Activated T-helper 9 cell treated with anti-CD3 and anti-CD28 coated beads, Interleukin-2, amount 50 U/mL, for 16 hours (primary cell): ENCODE results near the gene ALDH1A2.
"Not testable (repeated sequence)": the region's sequence is repeated elsewhere in the genome, so short reads cannot be mapped to it uniquely, and the experiment has no call there.

Source experiments
- DNase-seq: peaks from one replicate; pipeline ENCODE4 v3.0.0-alpha.2; 2020; ENCODE audit warnings: low read depth

The ALDH1A2 gene

DNA sequence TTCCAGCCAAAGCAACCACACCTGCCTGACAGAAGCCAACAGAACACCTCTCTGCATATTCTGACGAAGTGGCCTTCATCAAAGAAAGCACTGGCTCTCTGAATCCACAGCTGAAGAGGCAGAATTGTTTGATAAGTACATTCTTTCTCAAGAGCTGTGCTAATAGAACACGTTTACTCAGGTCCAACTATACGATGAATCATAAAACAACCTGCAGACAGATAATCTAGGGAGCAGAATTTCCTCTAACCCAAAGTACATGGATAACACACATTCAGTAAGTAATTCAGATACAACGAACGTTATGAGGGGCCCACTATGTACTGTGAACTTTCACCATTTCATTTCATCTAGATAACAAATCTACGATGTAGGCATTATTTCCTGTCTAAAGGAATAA is 25.4 kb downstream of the ALDH1A2 start:
- no peak for DNase-seq

DNA sequence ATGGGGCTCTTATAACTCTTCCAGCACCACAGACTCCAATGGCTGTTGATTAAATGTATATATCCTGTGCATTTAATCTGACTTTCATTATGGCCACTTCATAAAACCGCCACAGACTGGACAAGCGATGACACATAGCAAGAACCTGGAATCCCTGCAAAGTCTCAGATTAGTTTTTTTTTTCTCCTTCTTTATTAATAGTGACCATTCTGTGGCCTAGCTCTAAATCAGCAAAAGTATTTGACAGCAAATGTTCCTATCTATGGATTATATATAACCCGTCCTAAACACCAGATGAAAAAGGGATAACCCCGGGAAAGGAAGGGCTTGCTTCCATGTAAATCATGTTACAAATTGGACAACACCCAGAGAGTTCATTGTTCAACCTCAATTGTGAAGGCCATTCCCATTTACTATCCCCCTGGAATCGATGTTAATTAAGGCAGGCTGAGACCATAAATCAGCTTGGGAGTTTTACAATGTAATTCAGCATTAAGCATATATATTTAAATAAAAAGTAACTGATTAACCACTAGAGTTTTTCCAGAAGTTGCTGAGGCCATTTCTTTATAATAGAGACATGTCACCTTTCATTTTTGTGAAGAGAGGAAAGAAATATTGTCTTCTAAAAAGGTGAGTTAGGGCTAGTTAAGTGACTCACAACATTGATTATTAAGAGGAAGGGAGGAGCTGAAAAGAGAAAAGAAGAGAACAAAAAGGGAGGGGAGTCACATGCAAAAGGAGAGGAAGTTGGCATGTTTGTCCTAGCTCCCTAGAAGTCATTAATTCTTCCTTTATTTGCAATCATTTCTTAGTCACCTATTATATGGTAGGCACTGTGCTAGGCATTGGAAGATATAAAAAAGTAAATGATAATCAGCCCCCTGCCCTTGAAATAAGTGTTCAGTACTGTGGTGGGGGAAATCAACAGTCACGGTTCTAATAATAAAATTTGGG is 26.2 kb downstream of the ALDH1A2 start:
- no peak for DNase-seq

DNA sequence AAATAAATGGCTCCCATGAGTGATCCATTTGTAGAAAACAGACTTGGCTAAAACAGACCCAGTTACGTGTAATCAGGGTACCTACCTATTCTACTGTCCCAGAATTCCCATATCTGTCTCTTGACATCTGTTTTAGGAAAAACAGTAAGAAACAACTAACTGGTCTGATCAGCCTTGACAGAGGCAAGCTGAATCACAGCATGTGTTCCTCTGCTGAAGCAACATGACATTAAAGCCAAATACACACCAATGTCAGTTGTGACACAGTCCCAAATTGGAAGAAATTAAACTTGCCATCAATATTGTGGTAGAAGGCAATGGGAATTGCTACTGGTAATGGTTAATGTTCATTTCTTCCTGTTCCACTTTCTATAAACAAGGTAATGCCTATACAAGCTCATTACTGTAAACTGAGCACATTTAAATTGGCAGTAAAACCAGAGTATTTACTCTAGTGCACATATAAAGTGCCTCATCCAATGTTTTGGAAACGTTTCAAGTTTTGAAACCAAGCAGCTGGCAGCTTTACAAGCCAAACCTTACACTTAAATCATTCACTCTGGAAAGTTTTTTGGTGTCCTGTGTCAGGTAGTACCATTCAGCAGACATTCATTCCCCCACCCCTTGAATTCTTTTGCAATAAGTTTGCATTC is 27.0 kb downstream of the ALDH1A2 start:
- no peak for DNase-seq

DNA sequence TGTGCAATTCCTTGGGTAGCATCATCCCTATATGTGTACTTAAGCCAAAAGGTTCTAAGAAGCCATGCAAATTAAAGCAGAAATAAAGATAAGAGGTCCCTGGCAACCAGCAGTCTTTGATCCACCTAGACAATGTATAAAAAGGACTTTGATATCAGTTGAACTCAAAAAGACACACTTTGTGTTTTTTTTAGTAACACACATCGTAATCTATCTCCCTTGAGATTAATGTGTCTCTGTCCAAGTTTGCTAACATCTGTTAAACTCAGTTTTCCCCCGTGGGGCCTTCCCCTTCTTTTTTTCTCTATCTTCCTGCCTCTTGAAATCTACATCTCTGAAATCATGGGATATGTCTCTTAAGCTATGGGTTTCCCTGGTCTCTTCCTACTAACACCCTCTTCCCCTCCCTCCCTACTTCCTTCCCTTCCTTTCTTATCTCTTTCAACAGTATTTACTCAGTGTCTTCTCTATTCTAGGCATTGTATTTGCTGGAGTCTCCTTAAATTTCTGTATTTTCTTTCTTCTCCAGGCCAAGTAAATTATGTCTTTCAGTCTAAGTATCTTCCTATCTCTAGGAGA is 27.7 kb downstream of the ALDH1A2 start:
- DNase-seq = no peak

DNA sequence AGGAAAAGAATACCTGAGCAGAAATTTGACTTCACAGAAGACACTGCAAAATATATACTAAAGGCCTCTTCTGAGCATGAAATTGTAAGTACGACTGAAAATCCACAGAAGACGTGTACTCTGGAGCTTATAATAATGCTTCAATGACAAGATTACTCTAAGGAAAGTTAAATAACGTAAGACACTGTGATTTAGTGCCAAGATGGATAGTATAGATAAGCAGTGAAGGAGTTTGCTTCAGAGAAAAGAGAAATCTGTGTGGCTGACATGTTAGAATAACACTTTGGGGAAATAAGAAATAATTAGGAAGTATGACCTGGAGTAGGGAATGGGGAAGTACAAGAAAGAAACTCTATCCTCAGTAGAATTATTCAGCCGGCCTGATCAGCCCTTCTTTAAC is 28.9 kb downstream of the ALDH1A2 start:
- no peak for DNase-seq

DNA sequence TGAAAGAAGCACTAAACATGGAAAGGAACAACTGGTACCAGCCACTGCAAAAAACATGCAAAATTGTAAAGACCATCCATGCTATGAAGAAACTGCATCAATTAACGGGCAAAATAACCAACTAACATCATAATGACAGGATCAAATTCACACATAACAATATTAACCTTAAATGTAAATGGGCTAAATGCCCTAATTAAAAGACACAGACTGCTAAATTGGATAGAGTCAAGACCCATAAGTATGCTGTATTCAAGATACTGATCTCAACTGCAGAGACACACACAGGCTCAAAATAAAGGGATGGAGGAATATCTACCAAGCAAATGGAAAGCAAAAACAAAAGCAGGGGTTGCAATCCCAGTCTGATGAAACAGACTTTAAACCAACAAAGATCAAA is 37.1 kb downstream of the ALDH1A2 start:
- DNase-seq = not testable (repeated sequence)

DNA sequence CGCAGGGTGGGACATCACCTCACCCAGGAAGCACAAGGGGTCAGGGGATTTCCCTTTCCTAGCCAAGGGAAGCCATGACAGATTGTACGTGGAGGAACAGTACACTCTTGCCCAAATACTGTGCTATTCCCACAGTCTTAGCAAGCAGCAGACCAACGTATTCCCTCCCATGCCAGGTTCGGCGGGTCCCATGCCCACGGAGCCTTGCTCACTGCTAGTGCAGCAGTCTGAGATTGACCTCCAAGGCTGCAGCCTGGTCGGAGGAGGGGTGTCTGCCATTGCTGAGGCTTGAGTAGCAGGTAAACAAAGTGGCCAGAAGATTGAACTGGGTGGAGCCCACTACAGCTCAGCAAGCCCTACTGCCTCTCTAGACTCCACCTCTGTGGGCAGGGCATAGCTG is 39.0 kb downstream of the ALDH1A2 start:
- DNase-seq = no peak

DNA sequence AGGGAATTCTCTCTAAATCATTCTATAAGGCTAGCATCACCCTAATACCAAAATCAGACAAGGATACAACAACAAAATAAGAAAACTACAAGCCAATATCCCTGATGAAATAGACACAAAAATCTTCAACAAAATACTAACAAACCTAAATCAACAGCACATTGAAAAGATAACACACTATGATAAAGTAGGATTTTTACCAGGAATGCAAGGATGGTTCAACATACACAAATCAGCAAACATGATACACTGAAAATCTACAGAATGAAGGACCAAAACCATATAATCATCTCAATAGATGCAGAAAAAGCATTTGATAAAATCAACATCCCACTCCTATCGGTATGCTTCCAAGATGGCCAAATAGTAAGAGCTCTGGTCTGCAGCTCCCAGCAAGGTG is 39.5 kb downstream of the ALDH1A2 start:
- DNase-seq = no peak

DNA sequence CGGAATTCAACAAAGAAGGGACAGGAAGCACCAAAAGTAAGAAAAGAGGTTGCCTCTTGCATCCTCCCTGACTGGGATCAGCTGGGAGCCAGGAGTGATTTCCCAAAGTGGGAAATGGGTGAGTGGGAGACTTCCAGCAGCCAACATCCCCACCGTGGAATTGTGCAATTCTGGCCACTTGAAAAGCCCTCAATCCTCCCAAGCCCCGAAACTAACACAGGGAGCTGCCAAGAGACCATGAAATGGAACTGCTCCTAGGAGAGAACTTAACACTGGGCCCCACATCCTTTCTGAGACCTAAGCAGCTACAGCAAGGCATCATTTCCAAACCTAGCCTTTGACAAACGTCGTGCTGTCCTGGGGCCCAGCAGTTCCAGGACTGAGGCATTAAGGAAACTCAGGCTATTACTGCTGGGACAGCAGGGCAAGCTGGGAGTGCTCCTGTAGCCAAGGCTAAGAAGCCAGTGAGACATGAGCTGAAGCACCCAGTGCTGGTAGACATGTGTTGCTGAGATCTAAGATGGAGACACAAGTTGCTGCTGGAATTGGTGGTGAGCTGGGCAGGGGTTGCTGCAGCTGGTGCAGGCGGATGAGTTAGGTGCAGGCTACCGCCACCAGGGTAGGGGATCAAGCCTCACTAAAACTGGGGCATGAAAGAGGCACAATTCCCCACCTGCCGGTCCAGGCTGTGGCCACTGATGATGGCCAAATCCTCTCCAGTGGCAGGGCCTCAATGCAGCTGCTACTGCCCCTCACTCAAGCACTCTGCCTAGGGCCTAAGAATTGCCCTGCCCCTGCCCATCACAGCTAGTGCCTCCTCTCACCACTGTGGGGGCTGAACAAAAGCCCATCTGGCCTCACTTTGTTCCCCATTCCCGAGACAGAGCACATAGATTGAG is 43.9 kb downstream of the ALDH1A2 start:
- no peak for DNase-seq

DNA sequence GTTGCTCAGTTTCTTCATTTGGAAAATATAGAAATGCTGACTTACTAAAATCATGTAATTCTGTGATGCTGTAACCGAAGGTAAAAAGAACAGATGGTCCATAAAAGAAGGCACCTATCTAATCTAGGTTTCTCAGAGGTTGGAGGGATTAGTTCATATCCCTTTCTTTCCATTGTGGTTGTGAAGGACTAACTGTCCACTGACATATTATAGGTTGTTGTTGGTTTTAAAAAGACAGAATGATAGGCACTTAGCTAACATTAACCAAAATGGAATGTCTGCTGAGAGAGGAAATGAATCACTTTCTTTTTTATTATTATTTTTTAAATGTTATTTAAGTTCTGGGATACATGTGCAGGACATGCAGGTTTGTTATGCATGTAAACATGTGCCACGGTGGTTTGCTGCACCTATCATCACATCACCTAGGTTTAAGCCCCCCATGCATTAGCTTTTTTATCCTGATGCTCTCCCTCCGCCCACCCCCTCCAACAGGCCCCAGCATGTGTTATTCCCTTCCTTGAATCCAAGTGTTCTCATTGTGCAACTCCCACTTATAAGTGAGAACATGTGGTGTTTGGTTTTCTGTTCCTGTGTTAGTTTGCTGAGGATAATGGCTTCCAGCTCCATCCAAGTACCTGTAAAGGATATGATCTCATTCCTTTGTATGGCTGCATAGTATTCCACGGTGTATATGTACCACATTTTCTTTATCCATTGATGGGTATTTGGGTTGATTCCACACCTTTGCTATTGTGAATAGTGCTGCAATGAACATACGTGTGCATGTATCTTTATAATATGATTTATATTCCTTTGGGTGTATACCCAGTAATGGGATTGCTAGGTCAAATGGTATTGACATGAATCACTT is 45.8 kb downstream of the ALDH1A2 start:
- DNase-seq = no peak

DNA sequence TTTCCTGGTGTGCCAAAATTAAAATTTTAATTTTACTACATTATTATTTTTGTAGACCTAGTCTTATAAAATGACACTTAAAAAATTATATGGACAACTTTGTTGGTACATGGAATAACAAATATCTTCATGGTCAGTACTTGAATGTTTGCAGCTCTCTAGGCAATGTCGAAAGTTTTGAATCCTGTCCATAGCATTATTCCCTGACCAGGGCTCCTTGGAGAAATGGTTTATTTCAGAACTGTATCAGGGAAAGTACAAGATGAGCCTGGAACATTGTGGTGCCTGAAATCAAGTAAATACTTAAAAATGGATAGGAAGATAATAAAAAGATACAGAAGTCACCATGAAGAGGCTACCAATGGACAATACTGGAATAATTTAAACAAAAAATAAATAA is 47.6 kb downstream of the ALDH1A2 start:
- DNase-seq = no peak

DNA sequence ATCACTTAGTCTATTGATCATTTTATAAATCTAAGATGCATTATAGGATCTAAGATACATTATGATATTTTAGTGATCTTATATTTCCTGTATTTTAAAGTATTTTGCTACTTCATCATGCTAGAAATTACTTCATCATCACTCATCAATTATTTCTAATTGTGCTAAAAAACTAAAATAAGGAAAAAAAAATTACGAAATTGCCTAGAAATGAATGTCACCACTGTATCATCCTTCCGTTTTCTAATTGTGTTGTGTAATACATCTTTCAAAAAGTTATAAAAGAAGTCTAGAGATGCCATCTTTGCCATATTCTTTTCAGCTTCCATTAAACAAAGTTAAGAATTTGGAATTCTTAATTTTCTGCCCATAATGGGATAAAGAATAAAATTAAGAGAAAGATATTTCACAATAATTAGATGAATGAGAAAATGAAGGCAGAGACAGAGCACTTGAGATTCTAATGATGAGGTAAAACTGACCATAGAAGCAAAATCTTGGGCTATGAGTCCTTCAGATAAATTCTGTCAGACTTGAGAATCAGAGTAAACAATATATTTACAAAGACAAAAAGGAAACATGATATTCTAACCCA is 48.8 kb downstream of the ALDH1A2 start:
- DNase-seq = no peak

DNA sequence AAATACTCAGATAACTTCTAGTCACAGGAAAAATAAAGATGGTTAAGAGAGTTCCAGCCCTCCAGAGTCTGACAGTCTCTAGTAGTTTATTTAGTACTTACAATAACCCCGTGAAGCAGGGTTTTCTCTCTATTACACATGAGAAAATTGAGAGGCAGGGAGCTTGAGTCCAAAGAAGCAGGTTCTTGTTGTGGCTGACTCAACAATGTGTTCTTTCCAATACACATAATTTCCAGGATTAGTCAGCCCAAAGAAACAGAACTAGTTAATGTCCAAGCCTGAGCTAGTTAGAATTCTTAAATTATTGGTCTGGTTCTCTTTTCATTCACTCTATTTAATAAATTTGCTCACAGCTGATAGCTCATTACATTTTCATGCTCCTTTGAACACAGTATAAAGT is 49.9 kb downstream of the ALDH1A2 start:
- DNase-seq = no peak

DNA sequence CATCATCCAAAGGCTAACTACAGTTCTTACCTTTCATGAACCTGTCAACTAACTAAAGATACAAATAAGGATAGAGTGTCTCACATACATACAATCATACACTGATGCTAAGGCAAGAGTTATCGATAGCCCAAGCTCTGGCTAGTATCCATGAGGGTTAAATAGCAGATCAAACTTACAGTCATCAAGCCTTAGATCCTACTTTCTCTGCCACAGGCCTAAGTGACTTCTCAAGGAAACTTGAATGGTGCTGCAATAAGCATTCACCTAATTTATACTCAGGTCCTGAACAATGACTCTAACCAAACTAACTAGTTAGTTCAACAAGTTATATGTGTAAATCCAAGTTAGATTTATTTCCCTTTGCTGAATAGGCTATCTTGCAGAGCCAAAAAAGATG is 51.0 kb downstream of the ALDH1A2 start:
- no peak for DNase-seq

DNA sequence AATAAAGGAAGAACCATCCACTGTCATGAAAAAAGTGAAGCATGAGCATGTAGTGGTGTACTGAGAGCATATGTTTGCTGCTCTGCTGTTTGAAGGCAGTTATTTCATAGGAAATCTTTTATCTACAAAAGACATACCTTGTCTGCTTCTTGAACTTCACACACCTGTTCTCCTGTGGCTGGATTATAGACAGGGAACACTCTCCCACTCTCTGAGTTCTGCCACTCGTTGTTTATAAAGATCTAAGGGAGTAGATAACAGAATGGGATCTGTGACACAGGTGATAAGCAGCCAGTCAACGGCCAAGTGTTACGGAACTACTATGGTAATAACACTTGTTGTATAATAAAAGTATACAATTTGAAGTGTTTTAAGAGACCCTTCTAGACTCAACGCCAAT is 51.5 kb downstream of the ALDH1A2 start:
- no peak for DNase-seq

DNA sequence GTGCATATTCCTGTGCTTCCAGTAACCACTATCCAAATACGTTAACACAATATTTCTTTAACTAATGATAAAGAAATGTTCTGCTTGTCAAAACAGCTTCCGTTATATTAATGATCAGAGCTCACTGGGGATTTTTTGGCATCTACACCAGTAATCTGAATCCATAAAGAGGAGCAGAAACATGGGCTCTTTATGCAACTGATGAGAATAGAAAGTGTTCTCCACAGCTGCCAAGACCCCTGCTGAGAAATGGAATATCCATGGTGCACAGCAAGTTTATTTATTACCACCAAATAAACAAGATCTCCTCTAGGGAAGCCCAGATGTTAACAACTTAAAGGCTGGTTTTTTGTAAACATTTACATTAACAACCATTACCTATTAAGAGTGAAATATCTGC is 54.5 kb downstream of the ALDH1A2 start:
- DNase-seq = no peak

DNA sequence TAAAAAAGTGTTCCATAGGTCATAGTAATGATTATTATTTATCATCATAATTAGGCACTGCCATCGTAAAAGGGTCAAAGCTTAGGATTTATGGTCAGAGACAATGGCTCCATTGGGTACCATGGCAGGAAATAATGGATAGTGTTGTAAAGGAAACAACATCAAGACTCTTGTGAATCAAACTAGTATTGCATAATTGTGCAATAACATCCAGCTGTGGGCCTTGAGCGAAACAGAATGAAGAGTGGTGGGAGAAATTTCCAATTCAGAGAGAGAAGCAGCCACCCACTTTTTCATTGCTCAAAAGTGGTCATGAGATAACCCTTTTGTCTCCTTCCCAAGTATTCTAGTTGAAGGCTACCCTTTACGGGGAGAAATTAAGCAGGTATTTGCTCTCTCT is 61.7 kb downstream of the ALDH1A2 start:
- DNase-seq = no peak

DNA sequence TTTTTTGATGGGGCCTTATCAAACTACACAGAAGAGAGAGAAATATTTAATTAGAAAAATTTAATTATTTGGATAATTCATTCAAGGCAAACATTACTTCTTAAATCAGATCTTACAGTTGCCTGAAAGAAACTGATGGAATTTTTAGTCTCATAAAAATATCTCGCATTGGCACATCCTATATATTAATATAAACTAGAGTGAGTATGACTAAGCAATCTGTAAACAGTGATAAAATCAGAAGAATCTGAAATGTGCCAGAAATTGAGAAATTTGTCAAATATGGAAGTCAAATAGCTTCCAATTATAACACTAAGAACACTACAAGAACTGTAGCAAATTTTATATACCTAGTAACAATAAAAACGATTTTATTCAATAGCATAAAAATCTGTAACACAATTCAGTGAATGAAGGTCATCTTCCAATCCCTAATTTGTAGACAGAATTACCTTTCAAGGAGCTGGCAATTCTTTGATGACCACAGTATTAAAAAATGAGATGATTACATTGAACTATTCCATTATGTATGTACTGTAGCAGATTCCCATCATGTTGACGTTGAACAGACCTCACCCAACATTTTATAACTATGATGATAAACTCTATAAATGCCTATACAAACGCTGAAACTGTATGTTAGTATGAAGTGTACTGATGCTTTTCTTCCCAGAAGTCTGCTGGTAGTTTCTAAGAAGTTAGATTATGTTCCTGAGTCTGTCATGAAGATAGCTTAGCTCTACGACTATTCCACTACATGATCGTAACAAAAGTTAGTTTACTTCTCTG is 63.0 kb downstream of the ALDH1A2 start:
- no peak for DNase-seq

DNA sequence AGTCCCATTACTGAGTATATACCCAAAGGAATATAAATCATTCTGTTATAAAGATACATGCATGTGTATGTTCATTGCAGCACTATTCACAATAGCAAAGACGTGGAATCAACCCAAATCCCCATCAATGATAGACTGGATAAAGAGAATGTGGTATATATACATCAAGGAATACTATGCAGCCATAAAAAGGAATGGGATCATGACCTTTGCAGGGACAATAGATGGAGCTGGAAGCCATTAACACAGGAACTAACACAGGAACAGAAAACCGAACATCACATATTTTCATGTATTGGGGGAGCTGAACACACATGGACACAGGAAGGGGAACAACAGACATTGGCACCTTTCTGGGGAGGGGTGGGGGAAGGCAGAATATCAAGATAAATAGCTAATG is 65.8 kb downstream of the ALDH1A2 start:
- DNase-seq = not testable (repeated sequence)

DNA sequence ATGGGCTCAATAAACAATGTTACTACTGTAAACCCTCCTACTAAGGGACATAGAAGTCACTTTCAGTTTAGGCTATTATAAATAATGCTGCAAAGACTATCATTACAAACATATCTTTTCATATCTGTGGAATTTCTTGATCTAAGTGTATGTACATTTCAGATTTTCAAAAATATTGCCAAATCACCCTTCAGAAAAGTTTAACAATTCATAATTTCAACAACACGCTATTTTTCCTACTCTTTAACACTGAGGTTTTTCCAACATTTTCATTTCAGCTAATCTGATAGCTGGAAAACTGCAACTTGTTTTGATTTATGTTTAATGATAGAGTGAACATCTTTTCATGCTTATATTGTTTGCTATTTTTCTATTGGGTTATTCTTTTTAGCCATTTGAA is 69.0 kb downstream of the ALDH1A2 start:
- no peak for DNase-seq
